Measurements from ENCODE around the gene LRRC47.
"Not testable (repeated sequence)": the region's sequence is repeated elsewhere in the genome, so short reads cannot be mapped to it uniquely, and the experiment has no call there.

Gene LRRC47

DNA sequence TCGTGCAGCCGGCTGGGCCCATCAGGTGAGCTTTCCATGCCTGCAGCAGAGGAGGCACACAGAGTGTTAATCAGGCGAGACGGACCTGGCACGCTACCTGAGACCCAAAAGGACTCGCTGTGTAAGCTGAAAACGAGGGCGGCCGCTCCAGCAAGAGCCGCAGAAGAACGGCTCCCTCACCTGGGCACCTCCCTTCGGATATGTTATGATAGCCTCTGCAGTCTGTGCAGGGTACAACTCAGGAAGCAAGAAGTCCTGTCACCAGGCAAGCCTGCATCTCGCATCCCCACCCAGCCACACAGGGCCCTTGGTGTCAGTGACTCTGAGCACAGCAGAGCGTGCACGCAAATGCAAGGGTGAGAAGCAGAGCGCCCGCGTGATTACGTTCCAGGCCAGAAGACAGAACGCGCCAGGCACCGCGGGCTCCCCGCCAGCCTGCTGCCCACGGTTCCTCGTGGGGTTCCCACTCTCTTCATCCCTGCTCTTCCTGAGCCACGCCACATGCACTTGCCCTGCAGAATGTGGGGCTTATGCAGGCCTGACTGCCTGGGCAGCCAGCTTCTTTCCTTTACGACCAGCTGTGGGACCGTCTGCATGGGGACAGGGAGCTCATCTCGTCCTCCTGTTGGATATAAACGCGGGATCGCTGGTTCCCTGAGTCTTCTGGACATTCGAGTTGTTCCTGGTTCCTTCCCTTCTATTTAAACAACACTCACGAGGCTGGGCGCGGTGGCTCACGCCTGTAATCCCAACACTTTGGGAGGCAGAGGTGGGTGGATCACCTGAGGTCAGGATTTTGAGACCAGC is 20.2 kb upstream of the LRRC47 start:
- no peak for DNase-seq (ENCODE audit: low read depth, low spot score)

DNA sequence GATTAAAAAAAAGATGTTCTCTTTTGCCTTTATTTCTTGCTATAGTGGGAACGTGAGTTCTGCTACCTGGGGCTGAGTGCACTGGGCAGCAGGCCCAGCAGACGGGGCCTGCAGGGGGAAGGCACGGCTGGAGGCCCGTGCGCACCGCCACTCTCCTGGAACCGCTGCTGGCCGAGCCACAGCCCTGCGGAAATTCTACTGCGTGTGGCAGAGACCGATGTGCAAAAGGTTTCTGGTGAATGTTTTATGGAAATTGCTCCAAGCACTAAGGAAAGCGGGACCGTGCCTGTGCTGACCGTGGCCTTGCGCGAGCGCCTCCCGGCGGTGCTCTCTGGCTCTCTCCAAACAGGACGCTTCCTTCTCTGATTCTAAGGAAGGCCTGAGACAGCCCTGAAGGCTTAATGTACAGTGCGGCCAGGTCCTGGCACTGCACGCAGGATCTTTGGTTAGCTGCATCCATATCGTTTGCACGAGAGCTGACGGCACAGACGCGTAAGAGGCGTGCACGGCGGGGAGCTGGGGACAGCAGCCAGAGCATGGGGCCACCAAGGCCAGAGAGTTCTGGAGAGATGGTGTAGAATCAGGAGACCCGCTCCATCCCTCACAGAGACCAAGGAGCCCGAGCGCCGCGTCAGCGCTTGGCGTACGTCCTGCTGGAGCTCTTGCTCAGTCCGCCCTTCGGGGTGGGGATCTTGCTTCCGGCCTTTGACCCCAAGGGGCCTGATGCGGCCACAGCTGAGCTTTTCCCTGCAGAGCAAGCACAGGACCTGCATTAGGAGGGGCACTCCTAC is 18.7 kb upstream of the LRRC47 start:
- no peak for DNase-seq (ENCODE audit: low read depth, low spot score)

DNA sequence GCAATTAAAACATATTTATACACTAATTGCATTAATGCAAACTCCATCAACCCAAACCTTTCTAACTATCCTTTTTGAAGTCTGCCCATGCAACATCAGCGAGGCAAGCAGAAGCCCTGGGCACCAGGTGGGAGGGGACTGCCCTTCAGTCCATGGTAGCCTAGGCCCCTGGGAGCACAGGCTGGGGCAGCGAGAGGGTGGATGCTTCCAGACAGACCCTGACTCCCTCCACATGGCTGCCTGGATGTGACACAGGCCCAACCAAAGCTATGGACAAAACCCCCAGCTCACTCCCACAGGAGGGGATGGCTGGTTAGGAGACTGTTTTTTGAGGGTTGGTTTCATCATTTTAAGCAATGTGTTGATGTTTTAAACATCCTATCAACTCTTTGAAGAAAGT is 17.8 kb upstream of the LRRC47 start:
- DNase-seq (ENCODE audit: low read depth, low spot score): no peak

DNA sequence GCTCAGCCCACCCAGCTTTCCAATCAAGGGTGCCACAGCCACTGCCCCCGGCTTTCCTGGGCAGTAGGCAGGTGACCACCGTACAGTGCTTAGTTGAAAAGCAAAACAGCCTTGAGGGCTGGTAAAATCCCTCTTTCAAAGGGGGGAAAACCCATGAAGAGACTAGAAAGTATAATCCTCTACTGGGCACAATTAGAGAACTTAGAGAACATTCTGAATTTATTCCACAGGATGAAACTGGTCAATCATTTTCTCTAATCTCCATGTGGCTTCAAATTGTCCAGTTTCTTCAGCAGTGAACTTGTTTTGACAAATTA is 15.3 kb upstream of the LRRC47 start:
- DNase-seq (ENCODE audit: low read depth, low spot score): no peak

DNA sequence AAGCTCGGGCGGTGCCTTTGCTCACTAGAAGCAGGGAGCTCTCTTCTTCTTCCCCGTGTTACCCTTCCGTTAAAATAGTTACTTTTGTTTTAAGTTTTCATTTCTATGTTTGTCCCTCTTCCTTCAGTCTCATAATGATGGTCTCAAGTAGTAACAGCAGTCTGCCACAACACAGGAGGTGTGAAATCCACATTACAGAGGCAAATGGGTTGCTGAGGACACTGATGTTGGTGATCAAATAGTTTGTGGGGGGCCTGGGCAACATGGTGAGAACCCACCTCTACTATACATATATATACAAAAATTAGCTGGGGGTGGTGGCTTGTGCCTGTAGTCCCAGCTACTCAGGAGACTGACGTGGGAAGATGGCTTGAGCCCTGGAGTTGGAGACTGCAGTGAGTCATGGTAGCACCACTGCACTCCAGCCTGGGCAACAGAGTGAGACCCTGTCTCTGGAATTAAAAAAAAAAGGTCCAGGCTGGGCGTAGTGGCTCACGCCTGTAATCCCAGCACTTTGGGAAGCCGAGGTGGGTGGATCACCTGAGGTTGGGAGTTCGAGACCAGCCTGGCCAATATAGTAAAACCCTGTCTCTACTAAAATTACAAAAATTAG is 14.0 kb upstream of the LRRC47 start:
- not testable (repeated sequence) for DNase-seq (ENCODE audit: low read depth, low spot score)

DNA sequence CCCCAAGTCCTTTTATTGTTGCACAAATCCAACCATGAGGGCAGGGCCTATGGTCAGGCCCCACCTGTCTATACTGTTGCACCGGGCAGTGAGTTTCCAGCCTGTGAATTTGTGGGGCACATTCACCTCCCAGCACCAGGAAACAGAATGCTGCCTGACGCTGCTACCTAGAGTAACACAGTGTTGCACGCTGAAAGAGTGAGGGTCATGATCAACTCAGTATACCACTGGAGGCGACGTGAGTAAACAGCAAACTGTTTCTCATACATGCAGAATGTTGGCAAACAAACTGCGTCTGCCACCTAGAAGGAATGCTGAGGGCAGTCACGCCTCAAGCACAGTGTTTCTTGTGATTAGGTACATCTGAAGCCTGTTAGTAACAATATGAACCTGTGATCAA is 13.4 kb upstream of the LRRC47 start:
- DNase-seq (ENCODE audit: low read depth, low spot score): no peak

DNA sequence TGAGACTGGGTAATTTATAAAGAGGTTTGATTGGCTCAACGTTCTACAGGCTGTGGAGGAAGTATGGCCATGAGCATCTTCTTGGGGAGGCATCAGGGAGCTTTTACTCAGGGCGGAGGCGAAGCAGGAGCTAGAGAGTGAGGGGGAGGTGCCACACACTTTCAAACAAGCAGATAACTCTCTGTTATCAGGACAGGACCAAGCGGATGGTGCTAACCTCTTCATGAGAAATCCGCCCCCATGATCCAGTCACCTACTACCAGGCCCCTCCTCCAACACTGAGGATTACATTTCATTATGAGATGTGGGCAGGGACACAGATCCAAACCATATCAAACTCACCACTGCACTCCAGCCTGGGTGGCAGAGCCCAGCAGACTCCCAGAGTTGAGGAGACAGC is 11.5 kb upstream of the LRRC47 start:
- no peak for DNase-seq (ENCODE audit: low read depth, low spot score)

DNA sequence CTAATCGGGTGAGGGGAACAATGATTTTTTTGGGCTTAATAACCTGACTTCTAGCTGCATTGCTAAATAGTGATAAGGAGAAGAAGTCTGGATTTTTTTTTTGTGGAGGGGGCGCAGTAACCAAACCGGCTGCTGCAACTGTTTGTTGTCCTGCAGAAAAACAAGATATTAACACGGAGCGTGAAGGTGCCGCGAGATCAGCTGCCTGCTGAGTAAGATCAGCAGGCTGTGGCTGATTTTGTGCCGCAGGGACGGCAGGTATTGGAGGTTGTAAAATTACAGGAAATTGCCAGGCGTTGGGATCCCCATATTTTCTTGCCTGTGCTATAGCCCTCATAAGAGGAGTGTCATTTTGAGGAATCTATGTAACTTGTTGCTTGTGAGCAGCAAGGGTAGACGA is 8.7 kb upstream of the LRRC47 start:
- no peak for DNase-seq (ENCODE audit: low read depth, low spot score)

DNA sequence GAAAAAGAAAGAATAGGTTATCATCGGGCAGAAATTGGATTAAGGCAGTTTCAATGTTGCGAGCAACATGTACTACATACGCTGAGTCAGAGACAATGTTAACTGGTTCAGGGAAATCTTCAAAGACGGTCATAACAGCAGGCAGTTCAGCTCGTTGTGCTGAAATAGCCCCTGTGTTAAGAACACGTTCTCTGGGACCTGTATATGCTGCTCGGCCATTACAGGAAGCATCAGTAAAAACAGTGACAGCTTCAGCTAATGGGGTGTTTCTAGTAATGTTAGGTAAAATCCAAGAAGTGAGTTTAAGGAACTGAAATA is 8.3 kb upstream of the LRRC47 start:
- DNase-seq (ENCODE audit: low read depth, low spot score): not testable (repeated sequence)

DNA sequence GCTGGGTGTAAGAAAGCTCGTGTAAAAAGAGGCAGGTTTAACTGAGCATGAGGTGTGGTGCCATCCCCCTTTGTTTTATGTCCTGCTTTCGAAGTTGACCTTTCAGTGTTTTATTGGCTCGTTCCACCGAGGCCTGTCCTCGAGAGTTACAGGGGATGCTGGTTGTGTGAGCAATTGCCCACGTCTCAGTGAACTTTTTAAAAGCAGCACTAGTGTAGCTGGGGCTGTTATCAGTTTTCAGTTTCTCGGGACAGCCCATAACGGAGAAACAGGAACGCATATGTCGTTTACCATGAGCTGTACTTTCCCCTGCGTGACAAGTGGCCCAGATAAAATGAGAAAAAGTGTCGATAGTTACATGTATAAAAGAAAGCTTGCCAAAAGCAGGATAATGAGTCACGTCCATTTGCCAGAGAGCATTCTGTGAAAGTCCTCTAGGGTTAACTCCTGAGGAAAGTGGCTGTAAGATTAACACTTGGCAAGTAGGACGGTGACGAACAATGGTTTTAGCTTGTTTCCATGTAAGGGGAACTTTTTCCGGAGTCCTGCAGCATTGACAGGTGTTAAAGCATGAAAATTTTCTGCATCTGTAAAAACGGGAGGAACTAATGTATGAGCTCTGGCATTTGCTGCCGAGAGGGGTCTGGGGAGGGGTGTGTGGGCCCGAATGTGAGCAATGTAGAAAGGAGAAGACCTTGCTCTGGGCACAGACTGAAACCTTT is 7.8 kb upstream of the LRRC47 start:
- DNase-seq (ENCODE audit: low read depth, low spot score): no peak

DNA sequence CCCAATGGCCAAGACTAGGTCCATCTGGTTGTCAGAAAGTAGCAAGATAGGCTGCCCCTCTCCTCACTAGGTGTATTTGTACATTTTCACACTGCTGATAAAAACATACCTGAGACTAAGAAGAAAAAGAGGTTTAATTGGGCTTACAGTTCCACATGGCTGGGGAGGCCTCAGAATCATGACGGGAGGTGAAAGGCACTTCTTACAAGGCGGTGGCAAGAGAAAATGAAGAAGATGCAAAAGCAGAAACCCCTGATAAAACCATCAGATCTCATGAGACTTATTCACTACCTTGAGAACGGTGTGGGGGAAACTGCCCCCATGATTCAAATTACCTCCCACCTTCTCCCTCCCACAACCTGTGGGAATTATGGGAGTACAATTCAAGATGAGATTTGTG is 4.5 kb upstream of the LRRC47 start:
- not testable (repeated sequence) for DNase-seq (ENCODE audit: low read depth, low spot score)

DNA sequence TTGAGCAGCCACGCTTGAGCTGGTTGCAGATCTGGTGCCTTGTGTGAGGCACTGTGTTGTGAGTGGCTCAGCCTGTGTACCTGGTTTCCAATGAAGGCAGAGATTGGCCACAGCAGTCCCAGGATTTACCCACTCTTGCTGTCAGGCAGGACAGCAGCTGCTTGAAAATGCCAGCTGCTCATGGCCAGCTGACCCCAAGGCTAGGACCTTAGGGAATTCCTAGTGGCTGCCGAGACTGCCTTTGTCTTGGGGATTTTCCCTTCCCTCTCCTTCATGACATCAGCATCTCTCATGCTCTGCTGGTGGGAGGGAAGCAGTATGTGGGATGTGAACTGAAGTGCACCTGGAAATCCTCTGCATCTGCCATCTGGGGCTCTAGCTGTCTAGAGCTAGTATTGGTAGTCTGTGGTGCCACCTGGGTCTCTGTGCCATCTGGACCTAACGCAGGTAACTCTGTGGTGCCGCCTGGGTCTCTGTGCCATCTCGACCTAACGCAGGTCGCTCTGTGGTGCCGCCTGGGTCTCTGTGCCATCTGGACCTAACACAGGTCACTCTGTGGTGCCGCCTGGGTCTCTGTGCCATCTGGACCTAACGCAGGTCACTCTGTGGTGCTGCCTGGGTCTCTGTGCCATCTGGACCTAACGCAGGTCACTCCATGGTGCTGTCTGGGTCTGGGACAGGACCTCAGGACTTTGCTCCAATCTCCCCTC is 3.8 kb upstream of the LRRC47 start:
- DNase-seq (ENCODE audit: low read depth, low spot score): no peak

DNA sequence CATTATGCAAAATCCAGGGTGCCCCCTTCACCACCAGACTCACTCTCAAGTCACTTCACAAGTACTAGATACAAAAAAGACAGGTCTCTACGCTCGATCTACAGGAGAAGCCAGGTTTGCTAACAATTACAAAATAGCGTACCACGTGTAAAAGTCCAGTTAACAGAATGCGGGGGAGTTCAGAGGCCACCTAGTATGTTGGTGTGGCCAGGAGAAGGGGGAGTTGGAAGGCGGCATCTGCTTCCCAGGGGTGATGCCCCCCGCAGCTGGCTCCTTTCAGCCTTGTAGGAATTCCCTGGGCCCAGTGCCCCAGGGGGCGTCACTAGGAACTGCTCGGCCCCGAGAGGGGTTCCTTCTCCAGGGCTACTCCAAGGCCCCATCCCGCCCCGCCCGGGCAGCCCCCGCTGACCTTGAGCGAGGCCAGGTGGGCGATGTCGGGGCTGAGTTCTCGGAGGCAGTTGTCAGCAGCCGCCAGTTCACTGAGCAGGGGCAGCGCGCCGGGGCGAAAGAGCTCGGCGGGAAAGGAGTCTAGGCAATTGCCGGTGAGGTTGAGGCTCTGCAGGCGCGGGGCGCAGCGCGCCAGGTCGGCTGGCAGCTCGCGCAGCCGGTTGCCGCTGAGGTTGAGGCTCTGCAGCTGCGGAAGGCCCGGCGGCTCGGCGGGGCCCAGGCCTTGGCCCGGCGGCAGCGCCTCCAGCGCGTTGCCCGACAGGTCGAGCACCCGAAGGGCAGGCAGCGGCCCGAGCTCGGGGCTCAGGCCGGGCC is 664 bp downstream of the LRRC47 start:
- no peak for DNase-seq (ENCODE audit: low read depth, low spot score)

DNA sequence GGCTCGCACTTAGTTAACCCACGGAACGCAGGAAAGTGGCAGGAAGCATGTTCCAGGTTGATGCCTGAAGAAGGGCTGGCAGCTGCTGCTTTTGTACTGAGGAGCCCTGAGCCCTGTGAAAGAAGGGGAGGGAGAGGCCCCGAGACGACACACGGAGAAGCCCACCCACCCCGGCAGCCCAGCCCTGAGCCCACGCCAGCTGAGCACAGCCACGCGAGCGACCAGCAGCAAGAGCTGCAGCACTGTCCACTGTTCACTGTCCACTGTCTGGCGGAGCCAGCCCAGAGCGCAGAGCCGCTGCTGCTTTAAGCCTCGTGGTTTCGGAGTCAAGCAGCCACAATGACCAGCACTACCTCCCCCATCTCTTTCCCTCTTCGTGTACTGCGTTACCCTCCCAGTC is 5.3 kb downstream of the LRRC47 start:
- no peak for DNase-seq (ENCODE audit: low read depth, low spot score)

DNA sequence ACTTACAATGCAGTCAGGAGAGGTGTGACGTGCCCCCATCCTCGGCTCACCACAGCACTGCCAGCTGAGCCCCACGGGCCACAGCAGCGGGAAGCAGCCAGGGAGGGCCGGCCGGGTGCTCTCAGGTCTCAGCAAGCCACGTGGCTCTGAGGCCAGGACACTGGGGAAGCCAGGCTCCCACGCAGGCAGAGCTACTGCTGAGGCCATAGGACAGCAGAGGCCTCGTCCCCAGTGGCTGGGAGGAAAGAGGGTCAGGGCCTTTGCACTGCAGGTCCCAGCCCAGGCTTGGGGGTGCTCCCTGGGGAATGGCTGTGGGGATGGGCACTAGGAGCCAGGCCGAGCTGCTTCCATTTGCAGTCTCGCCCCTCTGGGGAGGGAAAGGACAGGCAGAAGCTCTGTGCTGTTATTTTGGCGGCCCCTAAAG is 5.8 kb downstream of the LRRC47 start:
- no peak for DNase-seq (ENCODE audit: low read depth, low spot score)

DNA sequence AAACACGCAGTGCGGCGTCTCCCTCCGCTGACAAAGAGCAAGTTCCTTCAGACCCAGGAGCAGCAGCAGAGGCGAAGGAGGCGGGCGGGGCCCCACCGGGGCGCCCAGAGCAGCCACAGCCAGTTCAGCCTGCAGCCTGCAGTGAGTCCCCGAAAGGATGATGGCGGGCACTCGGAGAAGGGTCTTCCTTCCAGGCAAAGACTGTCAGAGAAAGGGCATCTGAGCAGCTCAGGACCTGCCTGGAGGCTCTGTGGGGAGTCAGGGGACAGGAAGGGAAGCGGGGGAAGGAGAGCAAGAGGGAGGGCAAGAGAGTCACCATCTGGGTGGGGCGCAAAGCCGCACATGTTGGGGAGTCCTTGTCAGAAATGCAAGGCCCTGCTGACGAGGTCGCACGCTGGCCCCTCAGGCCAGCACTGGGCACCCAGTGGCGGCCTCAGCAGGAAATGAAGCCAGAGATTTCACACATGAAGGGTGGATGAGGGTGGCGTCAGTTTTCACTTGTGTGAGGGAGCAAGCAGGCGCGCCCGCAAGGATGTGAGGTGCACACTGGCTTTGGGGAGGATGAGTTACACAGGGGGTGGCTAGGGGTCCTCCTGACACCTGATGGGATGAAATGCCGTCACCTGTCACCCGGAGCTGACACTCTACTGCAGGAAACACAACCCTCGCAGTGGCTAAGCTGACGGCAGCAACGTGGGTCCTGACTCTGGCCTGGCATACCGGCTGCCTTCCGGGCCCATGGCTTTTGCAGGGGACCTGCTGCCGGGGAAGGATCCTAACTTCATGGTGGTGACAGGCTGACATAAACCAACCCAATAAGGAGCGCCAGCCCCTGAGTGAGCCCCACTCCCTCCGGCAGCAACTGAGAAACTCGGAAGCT is 6.6 kb downstream of the LRRC47 start:
- DNase-seq (ENCODE audit: low read depth, low spot score): no peak

DNA sequence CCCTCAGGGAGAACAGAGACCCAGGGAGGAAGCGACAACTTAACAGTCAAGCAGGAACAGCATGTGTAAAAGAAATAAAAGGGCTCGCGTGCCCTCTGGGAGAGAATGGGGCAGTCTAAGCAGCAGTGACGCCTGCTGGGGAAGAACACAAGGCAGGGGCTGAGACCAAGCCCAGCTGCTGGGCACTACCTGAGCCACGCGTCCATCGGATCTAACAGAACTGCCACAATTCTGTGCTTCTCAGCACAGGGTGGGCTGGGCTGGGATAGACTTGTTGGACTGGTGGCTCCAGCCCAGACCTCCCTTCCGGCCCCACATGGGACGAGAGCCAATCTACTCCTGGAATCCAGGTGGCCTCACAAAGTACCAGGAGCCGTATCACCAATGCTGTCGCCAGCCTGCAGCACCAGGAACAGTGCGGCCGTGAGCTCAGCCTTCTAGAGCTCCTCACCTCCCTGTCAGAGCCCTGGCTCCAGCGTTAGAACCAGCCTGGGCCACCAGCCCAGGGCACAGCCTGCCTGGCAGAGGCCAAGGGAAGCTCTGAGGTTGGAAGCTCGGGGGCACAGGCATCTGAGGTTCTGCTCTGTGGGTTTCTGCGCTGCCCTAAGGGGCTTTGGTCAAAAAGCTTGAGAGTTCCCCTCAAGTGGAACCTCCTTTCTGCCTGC is 7.4 kb downstream of the LRRC47 start:
- no peak for DNase-seq (ENCODE audit: low read depth, low spot score)

DNA sequence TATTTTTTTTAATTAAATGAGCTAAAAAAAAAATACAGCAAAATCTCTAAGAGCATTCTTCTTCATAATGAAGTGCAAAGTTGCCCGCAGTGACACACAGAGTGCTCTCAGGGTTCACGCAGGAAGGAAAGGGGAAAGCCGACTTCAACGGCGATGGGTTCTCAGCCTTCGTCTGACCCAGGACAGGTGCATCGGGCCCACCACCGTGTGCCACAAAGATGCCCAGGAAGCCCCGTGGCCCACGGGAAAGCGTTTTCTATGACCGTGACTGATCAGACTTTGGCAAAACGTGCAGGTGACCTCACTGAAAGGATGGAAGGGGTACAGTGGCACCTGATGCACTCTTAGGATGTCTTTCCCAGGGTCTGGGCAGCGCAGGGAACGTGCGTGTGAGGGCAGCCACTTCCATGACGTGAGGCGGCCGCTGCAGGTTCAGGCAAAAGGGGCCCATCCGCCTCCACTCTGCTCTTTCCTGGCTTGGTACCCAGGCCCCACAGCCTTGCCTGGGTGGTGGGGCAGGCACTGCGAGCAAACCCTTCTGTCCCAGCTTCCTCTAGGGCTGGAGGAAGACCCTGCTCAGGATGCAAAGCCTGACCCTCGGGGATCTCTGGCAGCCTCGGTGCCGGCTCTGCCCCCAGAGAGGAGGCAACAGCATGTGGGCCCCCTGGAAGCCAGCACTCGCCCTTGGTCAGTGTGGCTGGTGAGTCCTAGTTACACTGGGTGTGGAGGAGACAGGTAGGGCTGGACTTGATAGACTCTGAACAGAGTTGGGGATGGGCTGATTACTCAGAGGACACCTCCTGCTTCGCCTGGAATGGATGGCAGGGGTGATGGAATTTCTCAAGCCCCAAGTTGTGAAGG is 8.3 kb downstream of the LRRC47 start:
- DNase-seq (ENCODE audit: low read depth, low spot score): no peak

DNA sequence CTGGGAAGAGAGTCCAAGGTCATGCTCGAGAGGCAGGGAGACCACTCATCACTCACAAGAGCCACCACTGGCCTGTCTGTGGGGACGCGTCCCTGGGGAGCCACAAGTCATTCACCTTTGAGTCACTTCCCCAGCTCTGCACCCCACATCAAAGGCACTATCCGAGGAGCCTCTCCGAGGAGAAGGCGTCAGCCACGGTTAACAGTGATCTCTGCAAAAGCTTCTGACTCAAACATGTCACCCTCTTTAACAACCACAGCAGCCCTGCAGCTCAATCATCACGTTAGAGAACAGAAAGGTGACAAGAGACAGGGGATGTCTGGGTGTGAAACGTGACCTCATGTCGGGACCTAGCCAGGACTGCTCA is 9.0 kb downstream of the LRRC47 start:
- DNase-seq (ENCODE audit: low read depth, low spot score): no peak

Measured in astrocyte of the hippocampus (primary cell).